Activated CD4-positive, CD25-positive, alpha-beta regulatory T cell (primary cell): ENCODE results near the gene NLRP6.
"Not testable (repeated sequence)": the region's sequence is repeated elsewhere in the genome, so short reads cannot be mapped to it uniquely, and the experiment has no call there.

Experiments
- DNase-seq, 4 experiments: peaks; one replicate each; lab custom pipeline; 2025; lab: John Stamatoyannopoulos, UW

NLRP6 gene

DNA sequence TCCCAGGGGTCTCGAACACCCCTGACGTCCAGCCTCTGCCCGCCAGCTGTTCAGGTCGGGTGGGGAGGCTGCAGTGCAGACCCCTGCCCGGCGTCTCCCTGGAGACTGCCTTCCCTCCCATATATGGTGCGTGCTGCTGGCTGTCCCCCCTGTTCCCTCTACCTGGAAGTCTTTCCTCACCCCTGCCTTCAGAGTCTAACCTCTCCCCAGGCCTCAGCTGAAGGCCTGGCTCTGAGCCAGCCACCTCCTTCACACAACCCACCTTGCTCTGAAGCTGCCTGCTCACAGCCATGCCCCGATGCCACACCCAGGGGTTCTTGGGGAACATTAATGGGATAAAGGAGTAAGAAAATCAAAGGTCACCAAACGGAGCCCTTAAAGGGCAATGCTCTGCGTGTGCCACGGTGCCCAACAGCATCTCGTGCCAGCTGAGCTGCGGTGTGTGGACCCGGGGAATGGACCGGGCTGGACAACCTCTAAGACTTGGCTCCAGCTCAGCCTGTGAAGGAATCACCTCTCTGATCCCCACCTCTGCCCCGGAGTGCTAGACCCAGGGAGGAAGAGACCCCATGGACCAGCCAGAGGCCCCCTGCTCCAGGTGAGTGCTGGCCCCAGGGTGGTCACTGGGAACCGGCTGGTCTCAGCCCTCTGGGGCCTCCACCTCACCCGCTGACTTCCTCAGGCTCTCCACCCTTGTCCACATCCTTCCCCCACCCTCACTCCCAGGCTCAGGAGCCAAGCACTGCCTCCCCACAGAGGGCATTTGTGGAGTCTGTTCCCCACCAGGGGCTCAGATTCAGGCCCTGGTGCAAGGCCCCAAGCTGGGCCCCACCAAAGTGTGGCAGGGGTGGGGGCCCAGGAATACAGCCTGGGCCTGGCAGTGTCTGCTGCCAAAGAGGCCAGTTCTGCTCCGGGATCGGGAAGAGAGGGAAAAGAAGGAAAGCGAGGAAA is at the start of gene NLRP6:
Gene NLRP6, plus strand, starts transcription at position 407 of the 951 bp plus-strand sequence. Its CDS starts 163 bp downstream, at position 570.
- DNase-seq, result no peak

DNA sequence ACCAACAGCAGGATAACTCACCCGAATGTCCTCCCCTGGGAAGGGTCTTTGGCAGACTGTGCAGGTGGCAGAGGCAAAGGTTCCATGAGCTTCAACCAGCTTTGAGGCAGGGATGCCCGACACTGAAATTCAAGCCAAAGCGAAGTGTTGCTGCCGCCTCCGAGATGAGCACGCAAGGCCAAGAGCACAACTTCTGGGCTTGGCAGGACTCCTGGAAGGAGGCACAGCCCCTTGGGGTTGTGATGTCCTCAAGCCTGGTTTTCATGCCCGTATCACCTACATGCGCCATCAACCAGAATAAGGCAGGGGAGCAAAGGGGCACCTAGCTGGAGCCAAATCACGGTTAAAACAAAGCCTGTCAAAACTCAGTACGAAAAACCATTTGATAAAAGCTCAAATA is 47.8 kb upstream of the NLRP6 start:
- no peak for DNase-seq

DNA sequence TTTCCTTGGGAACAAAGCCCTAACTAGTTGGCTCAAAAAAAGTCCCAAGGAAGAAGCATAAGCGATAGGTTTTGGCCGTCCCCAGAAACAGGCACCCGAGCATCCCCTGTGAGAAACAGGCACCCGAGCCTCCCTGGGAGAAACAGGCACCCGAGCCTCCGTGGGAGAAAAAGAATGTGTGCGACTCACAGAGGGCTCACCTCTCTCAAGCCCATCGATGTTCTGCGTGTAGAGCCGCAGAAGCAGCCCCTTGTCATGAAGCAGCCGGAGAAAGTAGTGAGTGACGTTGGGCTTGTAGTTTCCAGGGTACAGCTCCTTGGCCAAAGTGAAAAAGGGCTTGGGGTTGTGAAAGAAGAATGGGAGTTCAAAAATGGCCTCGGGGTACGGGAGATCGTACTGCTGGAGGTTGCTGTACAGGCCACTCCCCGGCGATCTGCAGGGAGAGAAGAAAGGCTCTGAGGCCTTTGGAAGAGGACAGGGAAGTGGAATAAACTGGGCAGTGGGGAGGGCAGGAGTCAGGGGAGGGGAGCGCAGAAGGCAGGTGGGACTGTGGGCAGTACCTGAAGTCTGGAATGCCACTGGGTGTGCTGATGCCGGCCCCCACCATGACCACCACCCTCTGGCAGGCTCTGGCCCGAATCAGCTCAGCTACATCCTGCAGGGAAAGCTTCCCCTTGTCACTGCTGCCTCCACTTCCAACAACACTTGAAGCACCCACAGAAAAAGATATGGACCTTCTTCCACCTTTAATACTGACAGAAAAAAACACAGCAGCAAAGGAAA is 45.2 kb upstream of the NLRP6 start:
- DNase-seq, result no peak

DNA sequence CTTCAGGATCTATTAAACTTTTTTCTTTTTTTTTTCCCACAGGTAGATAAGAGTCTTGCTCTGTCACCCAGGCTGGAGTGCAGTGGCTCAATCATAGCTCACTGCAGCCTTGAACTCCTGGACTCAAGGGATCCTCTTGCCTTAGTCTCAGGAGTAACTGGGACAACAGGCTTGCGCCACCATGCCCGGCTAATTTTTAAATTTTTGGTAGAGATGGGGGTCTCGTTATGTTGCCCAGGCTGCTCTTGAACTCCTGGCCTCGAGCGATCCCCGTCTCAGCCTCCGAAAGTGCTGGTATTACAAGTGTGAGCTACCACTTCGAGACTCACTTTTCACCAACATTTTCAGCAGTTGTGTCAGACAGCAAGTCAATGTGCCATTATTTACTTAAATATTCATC is 43.0 kb upstream of the NLRP6 start:
- DNase-seq, result no peak

- DNase-seq, result peak in 1 of 4 experiments; percentile 27
Observed at GRCh38 chr11:235609-235996, 42.6 kb upstream of the NLRP6 start.

- DNase-seq, result peak; percentile 63 to 81 (median 74)
Observed at GRCh38 chr11:235997-236773, 42.0 kb upstream of the NLRP6 start, which contains the start of gene SIRT3. SIRT3 (minus strand) TSS chr11:236342; CDS start chr11:236328, 14 bp downstream.

DNA sequence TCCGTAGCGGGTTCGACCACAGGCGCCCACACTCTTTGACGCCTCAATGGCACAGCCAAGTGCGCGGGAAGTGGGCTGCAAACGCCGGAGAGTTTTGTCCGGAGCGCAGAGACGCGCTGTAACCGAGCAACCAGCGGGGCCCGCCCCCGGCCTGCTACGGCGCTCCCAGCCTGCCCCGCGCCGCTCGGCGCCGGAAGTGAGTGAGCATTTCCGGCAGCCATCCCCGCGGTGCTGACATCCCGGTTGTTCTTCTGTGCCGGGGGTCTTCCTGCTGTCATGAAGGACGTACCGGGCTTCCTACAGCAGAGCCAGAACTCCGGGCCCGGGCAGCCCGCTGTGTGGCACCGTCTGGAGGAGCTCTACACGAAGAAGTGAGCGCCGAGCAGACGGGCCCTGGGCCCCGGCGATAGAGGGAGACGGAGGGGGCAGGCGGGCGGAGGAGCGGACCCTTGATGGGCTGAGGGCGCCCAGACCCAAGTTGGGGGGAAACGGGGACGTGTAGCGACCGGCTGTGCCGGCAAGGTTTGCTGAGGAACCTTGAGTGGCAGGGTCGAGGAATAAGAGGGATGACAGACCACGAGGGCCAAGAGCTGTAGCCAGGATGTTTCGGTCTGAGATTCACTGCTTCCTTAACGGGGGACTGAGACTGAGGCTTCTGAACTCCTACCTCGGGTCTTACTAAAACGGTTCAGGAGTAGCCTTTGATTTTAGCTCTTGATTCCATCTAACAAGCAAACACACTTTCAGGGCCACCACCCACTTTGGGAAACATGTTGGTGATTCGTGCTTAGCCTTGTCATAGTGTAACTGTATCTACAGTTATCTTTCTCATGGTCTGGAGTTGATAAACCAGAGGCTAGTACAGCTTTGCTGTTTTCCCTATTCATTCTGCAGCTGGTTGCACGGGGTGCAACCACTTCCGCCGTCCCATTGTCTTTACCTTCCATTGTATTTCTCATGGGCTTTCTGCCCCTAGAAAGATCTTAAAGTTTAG is 41.1 kb upstream of the NLRP6 start, which contains the start of gene PSMD13:
Gene PSMD13, plus strand, starts transcription at position 203 of the 994 bp plus-strand sequence. Its CDS starts 74 bp downstream, at position 277.
- DNase-seq, result peak; percentile 75 to 84 (median 80)

GRCh38 chr11:238346-238745 is 39.9 kb upstream of the NLRP6 start:
- DNase-seq, result not testable (repeated sequence)

GRCh38 chr11:240315-240714 is 37.9 kb upstream of the NLRP6 start:
- DNase-seq, result no peak

DNA sequence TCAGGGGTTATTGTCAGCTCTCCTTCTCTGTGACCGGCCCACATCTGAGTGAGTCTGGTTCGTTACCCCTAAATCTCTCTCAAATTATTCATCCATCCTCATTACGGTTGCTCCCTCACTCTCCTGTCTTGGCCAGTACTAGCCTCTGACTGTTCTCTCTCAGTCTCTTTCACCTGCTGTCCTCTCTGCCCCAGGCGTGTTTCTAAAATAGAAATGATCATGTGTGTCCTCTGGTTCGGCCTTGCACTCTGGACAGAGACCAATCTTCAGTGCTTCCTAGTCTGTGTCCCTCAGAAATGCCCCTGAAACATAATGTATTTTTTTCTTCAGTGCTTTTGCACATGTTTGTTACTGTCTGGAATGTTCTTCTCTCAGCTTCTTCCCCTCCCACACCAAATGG is 36.6 kb upstream of the NLRP6 start:
- no peak for DNase-seq

GRCh38 chr11:244376-244775 is 33.8 kb upstream of the NLRP6 start:
- DNase-seq, result no peak

DNA sequence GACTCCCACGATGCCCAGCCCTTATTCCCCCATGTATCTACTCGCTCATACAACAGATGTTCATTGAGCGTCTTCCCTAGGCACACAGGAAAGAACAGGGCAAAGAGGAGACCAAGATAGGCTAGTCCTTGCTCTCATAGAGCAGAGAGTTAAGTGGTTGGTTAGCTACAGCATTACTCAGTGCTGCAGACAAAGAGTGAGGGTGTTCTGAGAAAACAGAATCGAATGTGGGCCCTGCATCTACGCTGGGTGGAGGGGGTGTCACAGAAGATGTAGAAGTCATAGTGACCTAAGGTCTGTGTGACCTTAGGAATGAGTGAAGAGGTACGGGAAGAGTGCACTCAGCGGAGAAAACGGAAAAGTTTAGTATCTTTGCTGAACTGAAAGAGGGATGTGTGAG is 29.1 kb upstream of the NLRP6 start:
- no peak for DNase-seq

DNA sequence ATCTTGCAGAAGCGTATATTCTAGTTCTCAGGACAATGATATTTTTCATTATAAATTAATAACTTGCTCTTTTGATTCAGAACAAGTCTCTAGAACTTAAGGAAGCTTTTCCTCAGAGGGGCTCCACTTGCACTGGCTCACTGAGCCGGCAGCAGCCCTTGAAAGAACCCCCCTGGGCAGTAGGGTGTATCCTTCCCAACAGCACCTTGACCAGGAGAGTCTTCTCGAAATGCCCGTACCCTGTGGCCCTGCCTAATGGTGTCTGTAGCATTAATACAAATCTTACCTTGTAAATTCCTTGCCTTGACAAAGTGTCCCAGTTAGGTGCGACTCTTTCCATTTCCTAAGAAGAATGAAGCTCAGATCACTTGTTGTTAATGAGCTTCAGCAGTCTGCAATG is 27.9 kb upstream of the NLRP6 start:
- no peak for DNase-seq

DNA sequence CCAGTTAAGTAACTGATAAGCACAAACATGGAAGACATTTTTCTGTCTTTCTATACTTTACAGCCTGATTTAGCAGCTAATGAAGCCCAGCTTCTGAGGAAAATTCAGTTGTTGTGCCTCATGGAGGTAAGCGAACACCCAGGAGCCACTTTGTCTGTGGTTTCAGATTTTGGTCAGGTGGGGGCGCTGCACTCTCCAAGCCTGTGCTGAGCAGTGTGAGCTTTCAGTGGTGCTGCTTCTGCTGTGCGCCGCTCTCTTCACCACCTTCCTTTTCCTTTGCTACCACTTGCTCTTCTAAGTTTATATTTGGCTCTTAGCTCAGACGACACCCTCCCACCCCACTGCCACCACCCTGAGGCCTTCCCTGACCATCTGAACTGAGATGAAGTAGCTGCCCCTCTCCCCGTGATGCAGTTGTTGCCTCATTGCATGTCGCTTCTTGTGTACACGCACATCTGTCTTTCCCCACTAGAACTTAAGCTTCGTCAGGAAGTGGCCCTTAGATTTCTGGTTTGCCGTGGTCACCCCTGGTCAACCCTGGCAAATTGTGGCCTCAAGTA is 27.4 kb upstream of the NLRP6 start:
- DNase-seq, result peak; percentile 36 to 64 (median 52)

DNA sequence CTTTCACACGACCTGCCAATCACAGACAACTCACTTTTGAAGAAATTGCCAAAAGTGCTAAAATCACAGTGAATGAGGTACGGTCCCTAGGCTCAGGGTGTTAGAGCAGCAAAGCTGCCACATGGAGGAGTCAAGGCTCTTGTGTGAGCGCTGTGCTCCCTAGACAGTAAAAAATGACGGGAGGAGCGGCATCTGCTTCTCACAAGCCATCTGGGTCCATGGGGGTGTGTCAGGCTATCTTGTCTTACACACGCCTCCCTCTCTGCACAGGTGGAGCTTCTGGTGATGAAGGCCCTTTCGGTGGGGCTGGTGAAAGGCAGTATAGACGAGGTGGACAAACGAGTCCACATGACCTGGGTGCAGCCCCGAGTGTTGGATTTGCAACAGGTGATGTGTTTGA is 26.7 kb upstream of the NLRP6 start:
- no peak for DNase-seq

- DNase-seq, result no peak
Observed at GRCh38 chr11:252666-253065, 25.5 kb upstream of the NLRP6 start.

GRCh38 chr11:253160-253885 is 24.9 kb upstream of the NLRP6 start:
- DNase-seq, result no peak

DNA sequence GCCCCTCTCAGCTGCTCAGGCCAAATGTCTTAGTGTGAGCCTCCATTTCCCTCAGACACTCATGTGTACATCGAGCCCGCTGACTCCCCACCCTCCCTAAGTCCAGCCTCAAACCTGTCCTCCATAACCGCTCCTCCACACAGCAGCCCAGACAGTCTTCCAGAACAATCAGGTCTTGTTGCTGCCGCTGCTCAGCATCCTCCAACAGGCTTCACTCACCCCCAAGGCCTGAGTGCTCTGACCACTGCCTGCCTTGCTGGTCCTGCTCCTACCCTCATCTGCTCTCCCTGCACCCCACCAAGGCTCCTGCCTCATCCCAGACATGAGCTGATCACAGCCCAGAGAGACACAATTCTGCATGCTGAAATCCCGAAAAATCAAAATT is 24.3 kb upstream of the NLRP6 start:
- no peak for DNase-seq

DNA sequence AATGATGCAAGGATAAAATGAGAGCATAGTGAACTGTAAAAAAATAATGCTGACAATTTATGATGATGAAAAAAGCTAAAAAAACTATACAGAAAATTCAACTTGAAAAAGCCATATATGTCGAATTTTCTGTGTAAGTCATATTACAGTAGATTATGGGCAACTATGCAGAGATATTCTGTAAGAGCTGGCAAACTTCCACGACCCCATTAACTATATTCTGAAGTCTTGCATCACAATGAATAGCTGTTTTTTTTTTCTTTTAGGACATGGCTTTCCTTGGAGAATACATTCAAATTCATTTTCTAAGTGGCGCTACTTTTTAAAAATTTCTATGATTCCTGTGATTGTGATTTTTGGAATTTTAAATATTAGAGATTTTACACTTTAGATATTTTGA is 23.0 kb upstream of the NLRP6 start:
- no peak for DNase-seq

- no peak for DNase-seq
Observed at GRCh38 chr11:255816-256215, 22.4 kb upstream of the NLRP6 start.
